ENCODE data around the gene RBM42. TPM values are rescaled to one million over a fixed set of nuclear protein-coding genes. Genes with fewer than 3 reads are reported as not detected.

RBM42 gene
- total and polyA plus RNA-seq, 11 donors: 47.4 to 89.2 (median 58.8) TPM

DNA sequence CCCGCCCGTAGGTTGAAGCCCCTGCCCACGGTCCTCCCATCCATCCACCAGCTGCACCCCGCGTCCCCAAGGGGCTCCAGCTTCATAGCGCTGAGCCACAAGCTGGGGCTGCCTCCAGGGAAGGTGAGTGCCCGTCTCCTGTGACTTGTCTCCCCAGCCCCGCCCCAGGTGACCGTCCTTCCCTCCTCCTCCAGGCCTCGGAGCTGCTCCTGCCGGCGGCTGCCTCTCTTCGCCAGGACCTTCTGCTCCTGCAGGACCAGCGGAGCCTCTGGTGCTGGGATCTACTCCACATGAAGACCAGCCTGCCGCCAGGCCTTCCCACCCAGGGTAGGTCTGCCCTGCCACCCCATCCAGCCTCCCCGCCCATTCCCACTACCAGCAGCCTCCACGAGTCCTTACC is 8.8 kb upstream of the RBM42 start:
- no peak for DNase-seq
- Histone ChIP-seq H3K27ac (no peak overlapping the region), H3K4me1 (no peaks in the 10 kb centered on the region), H3K9me3 (no peaks in the 10 kb centered on the region), H3K4me3 (no peak overlapping the region), H3K36me3 (peaks cover 0 to 29% (median 0%) of the 10 kb centered on the region in 9 donors), H3K27me3 (no peaks in the 10 kb centered on the region)
- no peak for ATAC-seq
- intact Hi-C loops (cut with DNase I): no loop called here
- 91 to 96% (median 94%) methylated on average over 17 of the region's 17 CpGs for WGBS, 4 donors
- TF ChIP-seq POLR2A (IDR thresholded peaks at IDR 0.05): no peak
- TF ChIP-seq, protein P1, sequence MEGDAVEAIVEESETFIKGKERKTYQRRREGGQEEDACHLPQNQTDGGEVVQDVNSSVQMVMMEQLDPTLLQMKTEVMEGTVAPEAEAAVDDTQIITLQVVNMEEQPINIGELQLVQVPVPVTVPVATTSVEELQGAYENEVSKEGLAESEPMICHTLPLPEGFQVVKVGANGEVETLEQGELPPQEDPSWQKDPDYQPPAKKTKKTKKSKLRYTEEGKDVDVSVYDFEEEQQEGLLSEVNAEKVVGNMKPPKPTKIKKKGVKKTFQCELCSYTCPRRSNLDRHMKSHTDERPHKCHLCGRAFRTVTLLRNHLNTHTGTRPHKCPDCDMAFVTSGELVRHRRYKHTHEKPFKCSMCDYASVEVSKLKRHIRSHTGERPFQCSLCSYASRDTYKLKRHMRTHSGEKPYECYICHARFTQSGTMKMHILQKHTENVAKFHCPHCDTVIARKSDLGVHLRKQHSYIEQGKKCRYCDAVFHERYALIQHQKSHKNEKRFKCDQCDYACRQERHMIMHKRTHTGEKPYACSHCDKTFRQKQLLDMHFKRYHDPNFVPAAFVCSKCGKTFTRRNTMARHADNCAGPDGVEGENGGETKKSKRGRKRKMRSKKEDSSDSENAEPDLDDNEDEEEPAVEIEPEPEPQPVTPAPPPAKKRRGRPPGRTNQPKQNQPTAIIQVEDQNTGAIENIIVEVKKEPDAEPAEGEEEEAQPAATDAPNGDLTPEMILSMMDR (IDR thresholded peaks at IDR 0.05): no peak

DNA sequence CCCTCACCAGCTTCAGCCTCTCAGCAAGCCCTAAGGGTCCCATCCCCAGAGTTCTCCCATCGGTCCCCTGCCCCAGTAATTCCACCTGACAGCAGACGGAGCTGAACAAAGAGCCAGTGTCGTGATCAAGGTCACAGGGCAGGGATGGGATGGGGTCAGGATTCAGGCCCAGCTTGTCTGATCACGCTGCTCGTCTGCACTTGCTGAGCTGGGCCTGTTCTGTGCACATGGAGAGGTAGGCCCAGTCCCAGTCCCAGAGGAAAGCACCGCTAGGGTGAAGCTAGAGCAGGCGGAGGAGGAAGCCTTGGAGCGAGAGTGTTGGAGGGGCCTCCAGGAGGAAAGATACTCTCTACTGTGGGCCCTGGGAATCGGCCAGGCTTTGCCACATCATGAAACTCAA is 7.1 kb upstream of the RBM42 start:
- WGBS, 4 donors: 95 to 96% (median 95%) methylated on average over 9 of the region's 9 CpGs
- H3K27ac ChIP-seq: no peak overlapping the region
- no peak overlapping the region for H3K4me3 ChIP-seq
- ATAC-seq: no peak
- TF ChIP-seq POLR2A (IDR thresholded peaks at IDR 0.05): no peak
- TF ChIP-seq, protein P1 (IDR thresholded peaks at IDR 0.05): no peak
- intact Hi-C loops (cut with DNase I): no loop called here
- no peaks in the 10 kb centered on the region for H3K9me3 ChIP-seq
- H3K27me3 ChIP-seq: no peaks in the 10 kb centered on the region
- no peaks in the 10 kb centered on the region for H3K4me1 ChIP-seq
- H3K36me3 ChIP-seq: peaks cover 0 to 19% (median 0%) of the 10 kb centered on the region in 9 donors
- no peak for DNase-seq

DNA sequence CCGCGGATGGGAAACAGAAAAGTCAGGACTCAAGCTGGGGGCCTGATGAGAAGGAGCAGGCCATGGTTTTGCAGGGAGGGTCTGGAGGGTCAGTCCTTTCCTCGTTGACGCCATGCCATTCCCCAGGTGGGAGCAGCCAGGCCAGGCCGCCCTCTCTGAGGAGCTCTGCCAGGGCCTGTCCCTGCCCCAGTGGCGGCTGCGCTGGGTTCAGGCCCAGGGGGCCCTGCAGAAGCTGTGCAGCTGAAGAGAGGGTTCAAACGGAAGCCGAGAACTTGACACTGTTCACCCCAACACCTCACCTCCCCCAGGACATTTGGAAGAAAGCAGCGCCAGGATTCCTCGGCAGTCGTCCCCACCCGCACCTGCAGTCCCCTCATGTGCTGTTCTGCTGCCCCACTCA is 6.1 kb upstream of the RBM42 start:
- intact Hi-C loops (cut with DNase I): no loop called here
- Histone ChIP-seq H3K36me3 (peaks cover 0 to 14% (median 0%) of the 10 kb centered on the region in 9 donors), H3K27ac (no peak overlapping the region), H3K27me3 (no peaks in the 10 kb centered on the region), H3K9me3 (no peaks in the 10 kb centered on the region), H3K4me3 (no peak overlapping the region), H3K4me1 (peaks cover 0 to 2% (median 0%) of the 10 kb centered on the region in 12 donors)
- TF ChIP-seq, protein P1 (IDR thresholded peaks at IDR 0.05): no peak
- TF ChIP-seq POLR2A (IDR thresholded peaks at IDR 0.05): no peak
- peak in 1 of 4 donors; percentile 37 for ATAC-seq
- no peak for DNase-seq
- 90 to 95% (median 93%) methylated on average over 13 of the region's 13 CpGs for WGBS, 4 donors

DNA sequence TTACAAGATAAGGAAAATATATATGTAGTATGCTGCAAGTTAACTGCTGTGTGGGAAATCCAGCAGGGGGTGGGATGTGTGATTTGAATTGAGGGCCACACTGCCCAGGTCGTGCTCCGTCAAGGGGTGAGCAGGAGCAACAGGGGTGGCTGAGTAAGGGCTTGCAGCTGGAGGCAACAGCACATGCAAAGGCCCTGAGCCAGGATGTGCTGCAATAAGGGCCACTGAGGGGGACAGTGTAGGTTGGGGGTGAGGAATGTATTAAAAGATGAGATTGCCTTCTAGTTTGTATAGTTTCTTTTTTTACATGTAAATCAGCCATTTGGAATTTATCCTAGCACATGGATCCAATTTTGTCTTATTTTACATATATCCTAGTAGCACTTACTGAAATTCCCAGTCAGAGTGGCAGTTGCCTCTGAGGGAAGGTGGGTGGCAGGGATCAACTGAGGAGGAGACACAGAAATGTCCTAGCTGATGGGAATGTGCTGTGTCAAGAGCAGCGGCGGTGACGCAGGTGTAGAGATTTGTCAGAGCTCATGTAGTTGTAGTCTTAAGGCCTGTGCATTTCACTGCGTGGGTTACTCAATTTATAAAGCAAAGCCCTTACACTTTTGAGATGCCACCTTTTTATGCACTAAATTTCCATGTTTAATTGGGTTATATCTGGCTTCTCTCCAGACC is 5.4 kb upstream of the RBM42 start:
- Histone ChIP-seq H3K36me3 (peaks cover 0 to 11% (median 0%) of the 10 kb centered on the region in 9 donors), H3K9me3 (no peaks in the 10 kb centered on the region), H3K27ac (no peak overlapping the region), H3K27me3 (no peaks in the 10 kb centered on the region), H3K4me3 (no peak overlapping the region), H3K4me1 (peaks cover 0 to 9% (median 4%) of the 10 kb centered on the region in 12 donors)
- intact Hi-C loops (cut with DNase I): no loop called here
- no peak for ATAC-seq
- no peak for TF ChIP-seq POLR2A (IDR thresholded peaks at IDR 0.05)
- TF ChIP-seq, protein P1 (IDR thresholded peaks at IDR 0.05): no peak
- 85 to 94% (median 89%) methylated on average over 6 of the region's 6 CpGs for WGBS, 4 donors
- no peak for DNase-seq
